Suprapubic skin (tissue), 4 donors: ENCODE measurements around the gene RNF13. TPM values are rescaled to one million over a fixed set of nuclear protein-coding genes. Genes with fewer than 3 reads are reported as not detected.
A peak's percentile ranks its signal among the peaks of the same experiment; 100 is the strongest.

Source experiments
- DNase-seq, 2 donors: peaks; one replicate each; pipeline ENCODE4 v3.0.0-alpha.2; 2019; ENCODE audit warnings: low spot score in 2 of 2
- H3K27ac ChIP-seq: fragments of 200-600 bp; sonication (generic); one replicate; pipeline ENCODE4 v1.5.1; 2019
- H3K27me3 ChIP-seq: fragments of 200-600 bp; sonication (generic); one replicate; pipeline ENCODE4 v1.5.1; 2019
- H3K36me3 ChIP-seq: fragments of 200-600 bp; sonication (generic); one replicate; pipeline ENCODE4 v1.5.1; 2019
- H3K4me1 ChIP-seq: fragments of 200-600 bp; sonication (generic); one replicate; pipeline ENCODE4 v1.5.1; 2019
- H3K4me3 ChIP-seq: fragments of 200-600 bp; sonication (generic); one replicate; pipeline ENCODE4 v1.5.1; 2019; ENCODE audit warnings: mild to moderate bottlenecking
- H3K9me3 ChIP-seq: fragments of 200-600 bp; sonication (generic); one replicate; pipeline ENCODE4 v1.5.1; 2019
- CTCF ChIP-seq, 2 donors: fragments of 200-600 bp in 1 of 2; fragments of 450-650 bp in 1 of 2; sonication (generic) in 1 of 2; IDR thresholded peaks; one replicate each; pipeline ENCODE4 v1.5.1; 2016 to 2019; ENCODE audit warnings: antibody characterized with exemption in 2 of 2, mild to moderate bottlenecking in 1 of 2, moderate library complexity in 1 of 2
- EP300 ChIP-seq: sonication (generic); formaldehyde crosslinking; IDR thresholded peaks from one replicate; pipeline ENCODE4 v1.6.1; 2017; ENCODE audit warnings: antibody characterized with exemption
- POLR2A ChIP-seq, 2 donors: fragments of 450-650 bp; IDR thresholded peaks; one replicate each; pipeline ENCODE4 v1.6.1; 2017; ENCODE audit warnings: antibody characterized with exemption in 2 of 2, mild to moderate bottlenecking in 2 of 2, moderate library complexity in 2 of 2
- POLR2AphosphoS5 ChIP-seq, 3 donors: sonication (generic); formaldehyde crosslinking; IDR thresholded peaks; one replicate each; pipeline ENCODE4 v1.6.1; 2017; ENCODE audit warnings: antibody characterized with exemption in 3 of 3
- WGBS: methylation state at CpG from one replicate; pipeline ENCODE4 v1.1.5; 2018; 5-methylcytosine and 5-hydroxymethylcytosine counted together
- total RNA-seq, 4 donors: library from RNA; depleted of rRNA; stranded (reverse); fragments of >200 nt; gene quantifications; one replicate each; pipeline ENCODE4 v1.1.0, GENCODE V29; 2016

Gene RNF13
- total RNA-seq, 4 donors from 2014 or later = 52.1 to 78.9 (median 73.7) TPM

GRCh38 chr3:149959443-149959842 lies 146.4 kb downstream of the RNF13 start:
- no peak for DNase-seq
- Histone ChIP-seq H3K4me1 (peaks cover under 1% of the 10 kb centered on the region), H3K4me3 (no peak overlapping the region), H3K27ac (no peak overlapping the region), H3K9me3 (no peaks in the 10 kb centered on the region), H3K36me3 (no peaks in the 10 kb centered on the region), H3K27me3 (no peaks in the 10 kb centered on the region)
- no peak for TF ChIP-seq POLR2AphosphoS5 (IDR thresholded peaks at IDR 0.05)
- TF ChIP-seq EP300 = no peak
- no peak for TF ChIP-seq CTCF (IDR thresholded peaks at IDR 0.05)
- TF ChIP-seq POLR2A (IDR thresholded peaks at IDR 0.05) = no peak

GRCh38 chr3:149963485-149963884 lies 150.5 kb downstream of the RNF13 start:
- no peak overlapping the region for H3K27ac ChIP-seq
- 97% methylated on average over 2 of the region's 2 CpGs for WGBS
- TF ChIP-seq POLR2AphosphoS5 (IDR thresholded peaks at IDR 0.05) = no peak
- no peak for TF ChIP-seq CTCF (IDR thresholded peaks at IDR 0.05)
- no peak for TF ChIP-seq EP300
- no peak for TF ChIP-seq POLR2A (IDR thresholded peaks at IDR 0.05)

GRCh38 chr3:149964291-149964690 lies 151.3 kb downstream of the RNF13 start:
- peaks cover 7% of the 10 kb centered on the region for H3K4me1 ChIP-seq
- no peak overlapping the region for H3K4me3 ChIP-seq
- H3K36me3 ChIP-seq = no peaks in the 10 kb centered on the region
- no peaks in the 10 kb centered on the region for H3K27me3 ChIP-seq
- H3K27ac ChIP-seq = no peak overlapping the region
- TF ChIP-seq EP300 (no peak), POLR2A (IDR thresholded peaks at IDR 0.05) (no peak), CTCF (IDR thresholded peaks at IDR 0.05) (no peak), POLR2AphosphoS5 (IDR thresholded peaks at IDR 0.05) (no peak)
- H3K9me3 ChIP-seq = no peaks in the 10 kb centered on the region
- no peak for DNase-seq

More at GRCh38 chr3:149963485-149963884, 150.5 kb downstream of the RNF13 start:
- no peaks in the 10 kb centered on the region for H3K36me3 ChIP-seq
- no peak for DNase-seq
- peaks cover 6% of the 10 kb centered on the region for H3K4me1 ChIP-seq
- no peaks in the 10 kb centered on the region for H3K9me3 ChIP-seq
- H3K27me3 ChIP-seq = no peaks in the 10 kb centered on the region
- no peak overlapping the region for H3K4me3 ChIP-seq

- Histone ChIP-seq H3K36me3 (no peaks in the 10 kb centered on the region), H3K27ac (no peak overlapping the region), H3K27me3 (no peaks in the 10 kb centered on the region), H3K4me3 (no peak overlapping the region), H3K4me1 (peaks cover 16% of the 10 kb centered on the region), H3K9me3 (no peaks in the 10 kb centered on the region)
- TF ChIP-seq EP300 = no peak
- TF ChIP-seq POLR2AphosphoS5 (IDR thresholded peaks at IDR 0.05) = no peak
- no peak for DNase-seq
Observed at GRCh38 chr3:149965278-149965677, 152.3 kb downstream of the RNF13 start.

GRCh38 chr3:149967086-149967685 lies 154.2 kb downstream of the RNF13 start:
- Histone ChIP-seq H3K4me3 (no peak overlapping the region), H3K9me3 (no peaks in the 10 kb centered on the region), H3K4me1 (peaks cover 22% of the 10 kb centered on the region), H3K27me3 (peaks cover 3% of the 10 kb centered on the region), H3K27ac (no peak overlapping the region), H3K36me3 (no peaks in the 10 kb centered on the region)
- 16% methylated on average over 9 of the region's 9 CpGs for WGBS
- DNase-seq = no peak
- TF ChIP-seq CTCF (IDR thresholded peaks at IDR 0.05) = peak in 1 of 2 donors; percentile 31
- no peak for TF ChIP-seq POLR2A (IDR thresholded peaks at IDR 0.05)

GRCh38 chr3:149968216-149968615 lies 155.2 kb downstream of the RNF13 start:
- H3K36me3 ChIP-seq = no peaks in the 10 kb centered on the region
- H3K9me3 ChIP-seq = no peaks in the 10 kb centered on the region
- WGBS = 82% methylated on average over 8 of the region's 8 CpGs
- H3K4me1 ChIP-seq = peaks cover 22% of the 10 kb centered on the region
- H3K4me3 ChIP-seq = no peak overlapping the region
- no peak overlapping the region for H3K27ac ChIP-seq
- DNase-seq = no peak
- H3K27me3 ChIP-seq = peaks cover 5% of the 10 kb centered on the region
- TF ChIP-seq POLR2A (IDR thresholded peaks at IDR 0.05) (no peak), CTCF (IDR thresholded peaks at IDR 0.05) (no peak)
